ENCODE data around the gene TAGLN.

DNA sequence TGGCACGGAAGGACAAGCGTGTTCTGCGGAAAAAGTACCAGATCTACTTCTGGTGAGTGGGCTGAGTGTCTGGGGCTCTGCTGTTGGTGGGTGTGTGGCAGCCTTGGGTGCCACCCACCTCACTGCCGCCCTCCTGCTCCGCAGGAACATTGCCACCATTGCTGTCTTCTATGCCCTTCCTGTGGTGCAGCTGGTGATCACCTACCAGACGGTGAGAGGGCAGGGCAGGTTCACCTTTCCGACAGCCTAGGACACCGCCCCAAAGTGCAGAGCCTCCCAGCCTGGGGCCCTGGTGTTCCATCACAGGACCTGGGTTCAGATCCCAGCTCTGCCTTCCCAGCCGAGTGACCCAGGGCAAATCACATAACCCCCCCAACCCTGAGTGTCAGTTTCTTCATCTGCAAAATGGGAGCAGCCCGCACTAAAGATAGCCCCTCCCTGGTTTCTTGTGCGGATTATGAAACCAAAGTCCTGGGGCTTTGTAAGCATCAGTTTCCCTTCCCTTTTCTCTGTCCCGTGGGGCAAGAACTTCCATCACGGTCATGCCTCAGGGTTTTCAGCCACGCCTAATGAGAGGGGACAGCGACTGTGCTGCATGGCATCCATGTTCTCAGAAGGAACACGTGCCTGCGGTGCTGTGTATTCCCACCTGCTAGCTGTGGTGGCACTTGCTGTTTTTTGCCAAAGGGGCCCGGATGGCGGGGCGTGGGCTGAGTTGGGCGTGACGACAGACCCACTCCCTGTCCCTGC is 9.8 kb upstream of the TAGLN start:
- no peak for TF ChIP-seq EZH2 (IDR thresholded peaks at IDR 0.05; ENCODE audit: borderline replicate concordance, low read depth, low read length)
- no peak for TF ChIP-seq CEBPB (tag; IDR thresholded peaks at IDR 0.05)
- no peak for TF ChIP-seq KAT2B (IDR thresholded peaks at IDR 0.05; ENCODE audit: low read depth, low read length)
- TF ChIP-seq, protein P1, sequence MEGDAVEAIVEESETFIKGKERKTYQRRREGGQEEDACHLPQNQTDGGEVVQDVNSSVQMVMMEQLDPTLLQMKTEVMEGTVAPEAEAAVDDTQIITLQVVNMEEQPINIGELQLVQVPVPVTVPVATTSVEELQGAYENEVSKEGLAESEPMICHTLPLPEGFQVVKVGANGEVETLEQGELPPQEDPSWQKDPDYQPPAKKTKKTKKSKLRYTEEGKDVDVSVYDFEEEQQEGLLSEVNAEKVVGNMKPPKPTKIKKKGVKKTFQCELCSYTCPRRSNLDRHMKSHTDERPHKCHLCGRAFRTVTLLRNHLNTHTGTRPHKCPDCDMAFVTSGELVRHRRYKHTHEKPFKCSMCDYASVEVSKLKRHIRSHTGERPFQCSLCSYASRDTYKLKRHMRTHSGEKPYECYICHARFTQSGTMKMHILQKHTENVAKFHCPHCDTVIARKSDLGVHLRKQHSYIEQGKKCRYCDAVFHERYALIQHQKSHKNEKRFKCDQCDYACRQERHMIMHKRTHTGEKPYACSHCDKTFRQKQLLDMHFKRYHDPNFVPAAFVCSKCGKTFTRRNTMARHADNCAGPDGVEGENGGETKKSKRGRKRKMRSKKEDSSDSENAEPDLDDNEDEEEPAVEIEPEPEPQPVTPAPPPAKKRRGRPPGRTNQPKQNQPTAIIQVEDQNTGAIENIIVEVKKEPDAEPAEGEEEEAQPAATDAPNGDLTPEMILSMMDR (IDR thresholded peaks at IDR 0.05 in 2 of 3, conservative IDR thresholded peaks at IDR 0.05 in 1 of 3; ENCODE audit: insufficient read depth in 2 of 3, low read depth in 1 of 3, low read length in 3 of 3) = no peak

Measured in K562 (cell line).